Skin of body (tissue), 2 donors: ENCODE measurements around the gene TMSB10. TPM values are rescaled to one million over a fixed set of nuclear protein-coding genes. Genes with fewer than 3 reads are reported as not detected.
"Not testable (repeated sequence)": the region's sequence is repeated elsewhere in the genome, so short reads cannot be mapped to it uniquely, and the experiment has no call there.

Experiments used
- DNase-seq: peaks from one replicate; lab custom pipeline; 2025; lab: John Stamatoyannopoulos, UW
- total RNA-seq: library from RNA; depleted of rRNA; stranded (reverse); fragments of >200 nt; gene quantifications from one replicate; pipeline ENCODE4 v1.2.3, GENCODE V29; 2014

TMSB10 gene
- total RNA-seq, 1 donor from 2014 or later: 2,067 TPM

GRCh38 chr2:84939426-84940087 lies 34.1 kb downstream of the TMSB10 start:
- DNase-seq: no peak

GRCh38 chr2:84940088-84940470 lies 34.6 kb downstream of the TMSB10 start:
- no peak for DNase-seq

- no peak for DNase-seq
Measured at GRCh38 chr2:84940831-84941412, 35.5 kb downstream of the TMSB10 start.

- DNase-seq: no peak
Measured at GRCh38 chr2:84942166-84942565, 36.7 kb downstream of the TMSB10 start.

- no peak for DNase-seq
Measured at GRCh38 chr2:84942964-84943421, 37.5 kb downstream of the TMSB10 start.

GRCh38 chr2:84944295-84944909 lies 38.9 kb downstream of the TMSB10 start:
- DNase-seq: no peak

GRCh38 chr2:84945838-84946203 lies 40.4 kb downstream of the TMSB10 start:
- not testable (repeated sequence) for DNase-seq

GRCh38 chr2:84946204-84947009 lies 41.0 kb downstream of the TMSB10 start:
- no peak for DNase-seq

GRCh38 chr2:84947010-84947593 lies 41.6 kb downstream of the TMSB10 start:
- no peak for DNase-seq

GRCh38 chr2:84953535-84953934 lies 48.1 kb downstream of the TMSB10 start:
- no peak for DNase-seq

- no peak for DNase-seq
Measured at GRCh38 chr2:84954329-84954728, 48.9 kb downstream of the TMSB10 start.

Other genes with a start within 250 kb of the TMSB10 start
- gene TRABD2A, start 24.6 kb upstream of the TMSB10 start, total RNA-seq: 1.5 TPM
- gene KCMF1, start 65.5 kb downstream of the TMSB10 start, total RNA-seq: 31.9 TPM
- 8.0 TPM for gene TCF7L1, start 227.7 kb downstream of the TMSB10 start, total RNA-seq